ENCODE measurements around the gene GFOD1. TPM values are rescaled to one million over a fixed set of nuclear protein-coding genes. Genes with fewer than 3 reads are reported as not detected.

The GFOD1 gene
- total and polyA plus RNA-seq, 7 donors: 2.3 to 18.3 (median 13.3) TPM

DNA sequence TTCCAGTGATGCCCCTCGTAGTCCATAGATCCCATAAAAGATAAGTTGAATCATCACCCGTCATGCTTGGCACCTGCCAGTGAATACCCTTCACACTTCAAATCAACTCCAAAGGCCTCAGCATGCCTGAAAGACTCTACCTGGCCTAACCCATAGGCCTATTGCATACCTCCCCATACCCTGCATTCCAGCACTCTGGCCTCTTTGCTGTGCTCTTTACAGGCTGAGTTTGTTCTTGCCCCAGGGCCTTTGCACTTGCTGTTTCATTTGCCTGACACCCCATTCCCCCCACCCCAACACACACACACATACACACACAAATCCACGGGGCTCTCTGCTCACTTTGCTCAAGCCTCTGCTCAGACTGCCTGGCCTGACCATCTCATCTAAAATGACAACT lies 3.0 kb upstream of the GFOD1 start:
- Histone ChIP-seq H3K9me3 (no peaks in the 10 kb centered on the region), H3K4me1 (peaks cover 0 to 28% (median 10%) of the 10 kb centered on the region in 4 donors), H3K27me3 (no peaks in the 10 kb centered on the region), H3K36me3 (no peaks in the 10 kb centered on the region), H3K27ac (no peak overlapping the region), H3K4me3 (no peak overlapping the region)
- no peak for DNase-seq
- intact Hi-C loops (cut with DNase I): no loop called here
- WGBS, 2 donors: 79 to 94% methylated on average over 3 of the region's 3 CpGs
- TF ChIP-seq POLR2AphosphoS5 (IDR thresholded peaks at IDR 0.05): no peak
- TF ChIP-seq EP300 (IDR thresholded peaks at IDR 0.05): no peak

DNA sequence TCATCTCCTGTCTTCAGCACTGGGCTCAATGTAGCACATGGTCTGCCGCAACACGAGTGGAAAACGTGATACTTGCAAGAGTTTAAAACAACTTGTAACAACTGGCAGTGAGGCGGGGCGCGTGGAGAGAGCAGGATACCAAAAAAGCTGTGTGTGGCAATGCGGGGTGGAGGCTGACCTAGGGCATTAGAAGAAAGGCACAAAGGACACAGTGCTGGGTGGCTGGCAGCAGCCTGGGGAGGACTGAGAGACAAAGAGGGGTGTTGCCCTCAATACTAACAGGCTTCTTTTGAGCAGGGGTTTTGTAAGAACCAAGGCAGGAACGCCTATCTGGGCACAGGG lies 1.5 kb upstream of the GFOD1 start:
- H3K4me3 ChIP-seq: no peak overlapping the region

DNA sequence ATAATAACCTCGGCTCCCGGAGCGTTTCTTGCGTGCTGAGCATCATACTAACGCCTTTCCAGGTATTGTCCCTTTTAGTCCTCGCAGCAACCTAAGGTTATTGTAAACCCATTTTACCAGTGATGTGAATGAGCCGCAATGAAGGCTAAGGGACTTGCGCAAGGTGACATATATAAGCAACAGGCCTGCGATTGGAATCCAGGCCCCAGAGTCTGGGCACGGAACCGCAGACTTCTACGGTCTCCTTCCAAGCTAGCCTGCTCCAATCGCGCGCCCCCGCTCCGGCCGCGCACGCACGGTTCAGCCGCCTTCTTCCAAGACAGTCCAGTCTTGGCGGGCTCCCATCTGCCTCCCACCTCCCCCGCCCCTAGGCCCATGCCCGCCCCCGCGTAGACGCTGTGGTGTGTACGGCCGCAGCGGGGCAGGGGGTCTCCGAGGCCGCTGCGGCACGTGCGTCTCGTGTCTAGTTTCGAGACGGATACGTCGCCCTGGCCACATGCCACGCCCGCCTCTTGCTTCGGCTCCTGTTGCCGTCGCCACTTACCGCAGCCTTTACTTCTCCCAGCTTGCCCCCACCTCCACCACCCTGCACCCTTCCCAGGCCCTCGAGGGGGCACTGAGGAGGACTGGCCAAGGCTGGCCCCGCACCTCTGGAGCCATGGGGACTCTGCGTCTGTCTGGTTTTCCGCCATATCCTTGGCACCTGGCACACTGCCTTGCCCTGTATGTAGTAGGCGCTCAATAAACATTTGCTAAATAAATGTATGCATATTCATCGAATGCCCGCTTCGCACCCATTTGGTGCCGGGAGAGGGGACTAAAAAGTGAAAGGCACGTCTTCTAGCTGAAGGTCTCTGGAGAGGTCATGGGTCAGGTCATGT lies 855 bp upstream of the GFOD1 start:
- WGBS, 2 donors: 14 to 16% methylated on average over 57 of the region's 57 CpGs
- peak; percentile 84 for DNase-seq

More for the DNA sequence above, 1.5 kb upstream of the GFOD1 start:
- no peaks in the 10 kb centered on the region for H3K27me3 ChIP-seq
- TF ChIP-seq, protein P1, sequence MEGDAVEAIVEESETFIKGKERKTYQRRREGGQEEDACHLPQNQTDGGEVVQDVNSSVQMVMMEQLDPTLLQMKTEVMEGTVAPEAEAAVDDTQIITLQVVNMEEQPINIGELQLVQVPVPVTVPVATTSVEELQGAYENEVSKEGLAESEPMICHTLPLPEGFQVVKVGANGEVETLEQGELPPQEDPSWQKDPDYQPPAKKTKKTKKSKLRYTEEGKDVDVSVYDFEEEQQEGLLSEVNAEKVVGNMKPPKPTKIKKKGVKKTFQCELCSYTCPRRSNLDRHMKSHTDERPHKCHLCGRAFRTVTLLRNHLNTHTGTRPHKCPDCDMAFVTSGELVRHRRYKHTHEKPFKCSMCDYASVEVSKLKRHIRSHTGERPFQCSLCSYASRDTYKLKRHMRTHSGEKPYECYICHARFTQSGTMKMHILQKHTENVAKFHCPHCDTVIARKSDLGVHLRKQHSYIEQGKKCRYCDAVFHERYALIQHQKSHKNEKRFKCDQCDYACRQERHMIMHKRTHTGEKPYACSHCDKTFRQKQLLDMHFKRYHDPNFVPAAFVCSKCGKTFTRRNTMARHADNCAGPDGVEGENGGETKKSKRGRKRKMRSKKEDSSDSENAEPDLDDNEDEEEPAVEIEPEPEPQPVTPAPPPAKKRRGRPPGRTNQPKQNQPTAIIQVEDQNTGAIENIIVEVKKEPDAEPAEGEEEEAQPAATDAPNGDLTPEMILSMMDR (IDR thresholded peaks at IDR 0.05): no peak
- no peak for TF ChIP-seq POLR2AphosphoS5 (IDR thresholded peaks at IDR 0.05)
- peaks cover 0 to 43% (median 21%) of the 10 kb centered on the region in 4 donors for H3K4me1 ChIP-seq
- 86 to 90% methylated on average over 8 of the region's 8 CpGs for WGBS, 2 donors
- H3K9me3 ChIP-seq: no peaks in the 10 kb centered on the region
- intact Hi-C loops (cut with DNase I): loop anchor here (5.0 kb wide), 3 partner anchors 42 to 107 kb away; no protein-coding TSS in a partner anchor
- DNase-seq: no peak
- H3K36me3 ChIP-seq: no peaks in the 10 kb centered on the region
- H3K27ac ChIP-seq: peak overlapping the region in 3 of 4 donors; percentile 94 to 98 (median 97)

DNA sequence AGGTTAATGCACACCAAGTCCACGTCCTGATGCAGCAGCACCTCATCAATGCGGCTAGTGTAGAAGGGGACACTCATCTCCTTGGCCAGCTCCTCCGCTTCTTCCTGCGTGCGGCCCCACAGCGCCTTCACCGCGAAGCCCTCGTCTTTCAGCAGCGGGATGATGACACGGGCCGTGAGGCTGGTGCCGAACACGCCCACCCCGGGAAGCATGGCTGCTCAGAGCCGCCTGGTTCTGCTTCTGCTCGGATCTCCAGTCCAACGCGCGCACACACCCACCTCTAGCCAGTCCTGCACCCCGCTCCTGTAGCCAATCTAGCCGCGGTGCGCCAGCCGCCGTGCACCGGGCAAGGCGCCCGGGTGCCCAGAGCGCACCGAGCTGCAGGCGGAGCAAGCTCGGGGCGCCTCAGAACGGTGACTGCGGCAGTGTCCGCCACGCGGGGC lies 700 bp downstream of the GFOD1 start:
- TF ChIP-seq, protein P1 (IDR thresholded peaks at IDR 0.05): no peak
- TF ChIP-seq EP300 (IDR thresholded peaks at IDR 0.05): no peak
- TF ChIP-seq POLR2AphosphoS5 (IDR thresholded peaks at IDR 0.05): peak in 1 of 4 donors; percentile 15
- no peak for TF ChIP-seq POLR2A (IDR thresholded peaks at IDR 0.05)
- no peaks in the 10 kb centered on the region for H3K27me3 ChIP-seq
- H3K9me3 ChIP-seq: no peaks in the 10 kb centered on the region
- WGBS, 2 donors: 0% methylated on average over 39 of the region's 39 CpGs
- DNase-seq: peak; percentile 86
- H3K4me1 ChIP-seq: peaks cover 0 to 49% (median 23%) of the 10 kb centered on the region in 4 donors
- H3K27ac ChIP-seq: peak overlapping the region; percentile 91 to 98 (median 96)
- peak overlapping the region; percentile 63 to 98 (median 86) for H3K4me3 ChIP-seq
- no peaks in the 10 kb centered on the region for H3K36me3 ChIP-seq
- intact Hi-C loops (cut with DNase I): loop anchor here (1.0 to 5.0 kb wide), 6 partner anchors 39 to 158 kb away; partner anchors contain the start of genes SIRT5 and TBC1D7

More for the DNA sequence above, 855 bp upstream of the GFOD1 start:
- H3K27me3 ChIP-seq: no peaks in the 10 kb centered on the region
- no peak for TF ChIP-seq EP300 (IDR thresholded peaks at IDR 0.05)
- peak in 1 of 2 donors; percentile 23 for TF ChIP-seq POLR2A (IDR thresholded peaks at IDR 0.05)
- TF ChIP-seq, protein P1 (IDR thresholded peaks at IDR 0.05): peak in 1 of 4 experiments; percentile 17
- TF ChIP-seq POLR2AphosphoS5 (IDR thresholded peaks at IDR 0.05): no peak
- intact Hi-C loops (cut with DNase I): loop anchor here (5.0 kb wide), 3 partner anchors 41 to 106 kb away; no protein-coding TSS in a partner anchor
- peak overlapping the region; percentile 91 to 98 (median 96) for H3K27ac ChIP-seq
- peaks cover 0 to 49% (median 23%) of the 10 kb centered on the region in 4 donors for H3K4me1 ChIP-seq
- peak overlapping the region; percentile 42 to 98 (median 86) for H3K4me3 ChIP-seq
- no peaks in the 10 kb centered on the region for H3K9me3 ChIP-seq
- H3K36me3 ChIP-seq: no peaks in the 10 kb centered on the region

DNA sequence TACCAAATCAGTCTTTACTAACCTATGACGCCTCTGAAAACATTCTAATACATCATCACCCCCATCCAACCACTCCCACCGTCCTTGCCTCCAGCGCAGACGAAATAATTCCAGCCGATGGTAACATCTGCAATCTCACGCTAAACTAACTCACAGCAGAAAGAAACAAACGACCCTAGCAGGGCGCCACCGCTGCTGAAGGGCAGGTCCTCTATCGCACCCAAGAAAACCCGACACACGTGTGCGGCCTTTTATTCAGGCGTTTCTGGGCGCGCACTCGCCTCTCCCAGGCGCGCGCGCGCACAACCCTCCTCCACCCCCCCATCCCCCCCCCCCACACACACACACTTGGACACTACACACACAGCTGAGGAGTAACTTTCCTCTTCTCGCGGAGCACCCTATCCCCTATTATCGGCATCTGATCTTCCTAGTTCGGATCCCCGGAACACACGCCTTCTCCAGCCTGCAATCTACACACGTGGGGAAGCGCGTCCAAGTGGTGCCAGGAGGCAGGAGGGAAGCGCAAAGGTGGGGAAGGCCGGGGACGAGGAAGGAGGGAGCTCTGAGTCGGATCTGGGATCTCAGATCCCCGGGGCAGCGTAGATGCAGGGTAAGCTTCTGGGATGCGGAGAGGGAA lies 1.4 kb downstream of the GFOD1 start:
- DNase-seq: peak; percentile 74
- intact Hi-C loops (cut with DNase I): loop anchor here (2.0 to 5.0 kb wide), 5 partner anchors 39 to 157 kb away; partner anchors contain the start of gene TBC1D7
- Histone ChIP-seq H3K9me3 (no peaks in the 10 kb centered on the region), H3K36me3 (no peaks in the 10 kb centered on the region), H3K4me3 (peak overlapping the region; percentile 63 to 98 (median 86)), H3K27ac (peak overlapping the region; percentile 91 to 98 (median 96)), H3K27me3 (no peaks in the 10 kb centered on the region), H3K4me1 (peaks cover 0 to 49% (median 26%) of the 10 kb centered on the region in 4 donors)
- 1% methylated on average over 38 of the region's 38 CpGs for WGBS, 2 donors
- TF ChIP-seq EP300 (IDR thresholded peaks at IDR 0.05) (no peak), POLR2A (IDR thresholded peaks at IDR 0.05) (no peak), POLR2AphosphoS5 (IDR thresholded peaks at IDR 0.05) (peak in 2 of 4 donors; percentile 48 to 61)
- TF ChIP-seq, protein P1 (IDR thresholded peaks at IDR 0.05): no peak

Data from sigmoid colon (tissue), 7 donors.